GM12878 (cell line): ENCODE results near the gene ITGB3BP. TPM values are rescaled to one million over a fixed set of nuclear protein-coding genes. Genes with fewer than 3 reads are reported as not detected.

Source experiments
- ATAC-seq: fragments of 200-7000 bp; cut with Tn5 transposase; 3 replicates; pipeline ENCODE4 v1.9.1; 2020; ENCODE audit warnings: mild to moderate bottlenecking, moderate library complexity
- BruUV-seq: library from RNA; stranded (reverse); fragments of 400-500 nt; replicated peaks from 2 replicates; lab custom pipeline; 2021; lab: Mats Ljungman, UMichigan
- CTCF ChIA-PET: fragments of 300-600 bp; sonication (Branson Sonifier 250); formaldehyde crosslinking; extraction: SDS; loops from one replicate; lab custom pipeline; 2021; ENCODE audit warnings: inconsistent platforms; lab: Yijun Ruan, JAX
- POLR2A ChIA-PET: fragments of 350-600 bp; formaldehyde crosslinking; extraction: SDS; loops from one replicate; lab custom pipeline; 2021; ENCODE audit warnings: inconsistent platforms; lab: Charles Lee
- RAD21 ChIA-PET: fragments of 300-600 bp; sonication (Branson Sonifier 250); formaldehyde crosslinking; loops from one replicate; lab custom pipeline; 2023; ENCODE audit warnings: antibody characterized with exemption; ENCODE audit not compliant: unreplicated experiment; lab: Charles Lee
- SMC1A ChIA-PET: fragments of 300-600 bp; sonication (Branson Sonifier 250); formaldehyde crosslinking; loops from one replicate; lab custom pipeline; 2023; ENCODE audit not compliant: unreplicated experiment, uncharacterized antibody; lab: Charles Lee
- DNase-seq: peaks from one replicate; pipeline ENCODE4 v3.0.0-alpha.2; 2011; ENCODE audit warnings: low read depth, low spot score
- FAIRE-seq: peaks from 3 replicates; lab custom pipeline; 2011; peaks lifted over from hg19 to GRCh38; lab: Jason Lieb, UNC
- H2AFZ ChIP-seq: 2 replicates; pipeline ENCODE4 v1.6.0; 2011; ENCODE audit warnings: low read depth, low read length, control low read depth; ENCODE audit not compliant: control insufficient read depth
- H3K27ac ChIP-seq: 2 replicates; pipeline ENCODE4 v1.5.1; 2011; ENCODE audit warnings: control low read depth; ENCODE audit not compliant: control insufficient read depth, insufficient read depth
- H3K27me3 ChIP-seq, 2 experiments: replicated peaks in 1 of 2; 2 replicates each; pipeline versions ENCODE4 v1.6.0 to v1.6.1; 2011; ENCODE audit warnings: low read length in 1 of 2; ENCODE audit not compliant: control insufficient read depth in 2 of 2, insufficient read depth in 2 of 2
- H3K36me3 ChIP-seq, 2 experiments: 2 replicates each; pipeline ENCODE4 v1.5.1; 2011; ENCODE audit warnings: low read length in 1 of 2; ENCODE audit not compliant: control insufficient read depth in 2 of 2, insufficient read depth in 2 of 2
- H3K4me1 ChIP-seq: 2 replicates; pipeline ENCODE4 v1.6.1; 2011; ENCODE audit warnings: mild to moderate bottlenecking, low read length, moderate library complexity, mixed read lengths; ENCODE audit not compliant: control insufficient read depth, insufficient read depth
- H3K4me2 ChIP-seq: 2 replicates; pipeline ENCODE4 v1.6.0; 2011; ENCODE audit warnings: control low read depth; ENCODE audit not compliant: control insufficient read depth, insufficient read depth
- H3K4me3 ChIP-seq: fragments of 200-600 bp; sonication (generic); 2 replicates; pipeline ENCODE4 v1.5.1; 2016
- H3K79me2 ChIP-seq: 2 replicates; pipeline ENCODE4 v1.6.0; 2011; ENCODE audit warnings: low read length; ENCODE audit not compliant: control insufficient read depth, insufficient read depth
- H3K9ac ChIP-seq: 2 replicates; pipeline ENCODE4 v1.8.0; 2011; ENCODE audit warnings: low read length, control low read depth, mixed read lengths; ENCODE audit not compliant: control insufficient read depth, insufficient read depth
- H3K9me3 ChIP-seq: replicated peaks from 3 replicates; pipeline ENCODE4 v1.5.1; 2011; ENCODE audit warnings: mild to moderate bottlenecking, low read length; ENCODE audit not compliant: control insufficient read depth, insufficient read depth
- H4K20me1 ChIP-seq: 2 replicates; pipeline ENCODE4 v1.6.0; 2011; ENCODE audit not compliant: control insufficient read depth, insufficient read depth
- CEBPZ ChIP-seq: fragments of 150-350 bp; IDR thresholded peaks from 2 replicates; pipeline ENCODE4 v1.6.1; 2016; ENCODE audit warnings: low read depth, low read length
- JUND ChIP-seq: IDR thresholded peaks from 2 replicates; pipeline ENCODE4 v1.6.1; 2012; ENCODE audit warnings: low read depth, mild to moderate bottlenecking, low read length, improper control_type of control experiment, moderate library complexity
- MTA2 ChIP-seq: fragments of 450-650 bp; IDR thresholded peaks from 2 replicates; pipeline ENCODE4 v1.6.1; 2016; ENCODE audit warnings: low read depth, mild to moderate bottlenecking, moderate library complexity
- NFYB ChIP-seq: IDR thresholded peaks from 2 replicates; pipeline ENCODE4 v1.6.1; 2011; ENCODE audit warnings: low read depth, mild to moderate bottlenecking, low read length, improper control_type of control experiment, moderate library complexity; ENCODE audit not compliant: insufficient read depth
- POLR2AphosphoS2 ChIP-seq: IDR thresholded peaks from 2 replicates; pipeline ENCODE4 v1.6.1; 2011; ENCODE audit warnings: low read depth, mild to moderate bottlenecking, low read length, improper control_type of control experiment, moderate library complexity
- POU2F2 ChIP-seq: IDR thresholded peaks from 3 replicates; pipeline ENCODE4 v1.6.1; 2011; ENCODE audit warnings: low read depth, mild to moderate bottlenecking, low read length, borderline replicate concordance
- SRF ChIP-seq, 2 experiments: IDR thresholded peaks; 2 replicates each; pipeline ENCODE4 v1.6.1; 2011; ENCODE audit warnings: low read depth in 2 of 2, low read length in 2 of 2, mild to moderate bottlenecking in 1 of 2, moderate library complexity in 1 of 2
- ZSCAN29 ChIP-seq: fragments of 450-650 bp; IDR thresholded peaks from 2 replicates; pipeline ENCODE4 v1.6.1; 2017; ENCODE audit warnings: mild to moderate bottlenecking, moderate library complexity
- in situ Hi-C: fragments of 300-500 bp; cut with MboI; formaldehyde crosslinking; loops from 9 replicates; pipeline ENCODE4 v1.14.3; 2018; ENCODE audit warnings: mixed read lengths
- intact Hi-C: fragments of 100-400 bp; cut with micrococcal nuclease; formaldehyde crosslinking; loops from one replicate; pipeline ENCODE4 v1.14.2; 2022; ENCODE audit not compliant: unreplicated experiment
- polyA plus RNA-seq, 11 experiments: library from polyadenylated mRNA; depleted of rRNA in 4 of 11; unstranded in 6 of 11; stranded (reverse) in 5 of 11; fragments of >200 nt; fragmentation: Nextera tagmentation in 4 of 11; fragmentation: Illumina TruSeq in 1 of 11; extraction: Ambion mirVana in 4 of 11; extraction: Trizol in 1 of 11; gene quantifications; 1 replicate in 1 of 11; 2 replicates in 10 of 11; pipeline versions ENCODE4 v1.2.1 to v1.2.3, GENCODE V29; 2011 to 2016; ENCODE audit warnings: inconsistent platforms in 2 of 11, missing spikeins in 2 of 11, low read depth in 1 of 11
- total RNA-seq, 4 experiments: library from RNA; depleted of rRNA in 3 of 4; stranded (reverse); fragments of >200 nt in 3 of 4; fragmentation: Illumina TruSeq in 1 of 4; extraction: Trizol in 1 of 4; gene quantifications; 2 replicates each; pipeline versions ENCODE4 v1.2.1 to v1.2.3, GENCODE V29; 2013 to 2021

Gene ITGB3BP
- total and polyA plus RNA-seq, 10 of the 15 experiments (the other 5 are each of a cell fraction or from before 2014, with no cell fraction given): 39.2 to 86.2 (median 61.8) TPM

GRCh38 chr1:63405987-63406386 is 117.0 kb downstream of the ITGB3BP start:
- BruUV-seq: no TSS peak
- Histone ChIP-seq H3K27me3 (no peaks in the 10 kb centered on the region), H3K79me2 (no peaks in the 10 kb centered on the region), H3K36me3 (no peaks in the 10 kb centered on the region; a peak in 2 of 4 replicates), H3K4me2 (no peak overlapping the region), H3K9me3 (no peaks in the 10 kb centered on the region), H4K20me1 (no peaks in the 10 kb centered on the region), H3K4me1 (no peaks in the 10 kb centered on the region), H3K9ac (no peak overlapping the region), H3K4me3 (no peak overlapping the region), H2AFZ (no peak overlapping the region), H3K27ac (no peak overlapping the region)
- DNase-seq (no peak), ATAC-seq (no peak), FAIRE-seq (no peak)
- intact Hi-C loops: loop anchor here (10.0 kb wide), 1 partner anchor 61 kb away; no protein-coding TSS in a partner anchor
- CTCF ChIA-PET: interaction anchor here (0.7 kb wide), 1 partner anchor 10 kb away, joined by 4 read pairs; no protein-coding TSS in a partner anchor
- POLR2A ChIA-PET: no interaction called here
- TF ChIP-seq MTA2: no peak
- TF ChIP-seq POU2F2: no peak
- no peak for TF ChIP-seq SRF (IDR thresholded peaks at IDR 0.05; ENCODE audit: low read depth in 2 of 2, low read length in 2 of 2)
- TF ChIP-seq ZSCAN29: no peak
- TF ChIP-seq POLR2AphosphoS2: no peak
- no peak for TF ChIP-seq NFYB
- TF ChIP-seq CEBPZ: no peak
- TF ChIP-seq JUND: no peak
- RAD21 ChIA-PET: no interaction called here
- SMC1A ChIA-PET: interaction anchor here (0.5 to 0.6 kb wide), 2 partner anchors 19 to 373 kb away, joined by 3 to 5 read pairs; no protein-coding TSS in a partner anchor
- in situ Hi-C loops: no loop called here
